ENCODE data around the gene POLR1C.
A peak's percentile ranks its signal among the peaks of the same experiment; 100 is the strongest.
"Not testable (repeated sequence)": the region's sequence is repeated elsewhere in the genome, so short reads cannot be mapped to it uniquely, and the experiment has no call there.

POLR1C gene

GRCh38 chr6:43516697-43517504 lies at the start of gene POLR1C, which contains the start of gene YIPF3:
Gene POLR1C (plus strand): TSS chr6:43517089. CDS start chr6:43517110, 21 bp downstream.
Gene YIPF3 (minus strand): TSS chr6:43516926. CDS start chr6:43516807, 119 bp downstream.
- DNase-seq (ENCODE audit: low spot score), result peak; percentile 100

GRCh38 chr6:43467265-43467664 lies 49.6 kb upstream of the POLR1C start:
- not testable (repeated sequence) for DNase-seq (ENCODE audit: low spot score)

- DNase-seq (ENCODE audit: low spot score), result no peak
Measured at GRCh38 chr6:43467752-43468151, 49.1 kb upstream of the POLR1C start.

GRCh38 chr6:43468240-43468639 lies 48.6 kb upstream of the POLR1C start:
- no peak for DNase-seq (ENCODE audit: low spot score)

GRCh38 chr6:43468748-43469681 lies 47.9 kb upstream of the POLR1C start:
- DNase-seq (ENCODE audit: low spot score), result no peak

GRCh38 chr6:43469947-43470346 lies 46.9 kb upstream of the POLR1C start:
- no peak for DNase-seq (ENCODE audit: low spot score)

- DNase-seq (ENCODE audit: low spot score), result no peak
Measured at GRCh38 chr6:43471399-43471798, 45.5 kb upstream of the POLR1C start.

GRCh38 chr6:43472515-43472914 lies 44.4 kb upstream of the POLR1C start:
- DNase-seq (ENCODE audit: low spot score), result no peak

GRCh38 chr6:43475516-43475915 lies 41.4 kb upstream of the POLR1C start:
- no peak for DNase-seq (ENCODE audit: low spot score)

- no peak for DNase-seq (ENCODE audit: low spot score)
Measured at GRCh38 chr6:43476746-43477145, 40.1 kb upstream of the POLR1C start.

GRCh38 chr6:43477235-43478007 lies 39.5 kb upstream of the POLR1C start, which contains the start of gene TJAP1:
Gene TJAP1 (plus strand): TSS chr6:43477570. CDS start chr6:43499002, 21,432 bp downstream.
- peak; percentile 95 for DNase-seq (ENCODE audit: low spot score)

- DNase-seq (ENCODE audit: low spot score), result no peak
Measured at GRCh38 chr6:43478008-43478372, 38.9 kb upstream of the POLR1C start.

GRCh38 chr6:43481075-43481474 lies 35.8 kb upstream of the POLR1C start:
- DNase-seq (ENCODE audit: low spot score), result no peak

- no peak for DNase-seq (ENCODE audit: low spot score)
Measured at GRCh38 chr6:43481591-43482236, 35.2 kb upstream of the POLR1C start.

- peak; percentile 67 for DNase-seq (ENCODE audit: low spot score)
Measured at GRCh38 chr6:43488667-43489276, 28.1 kb upstream of the POLR1C start.

GRCh38 chr6:43489277-43490072 lies 27.4 kb upstream of the POLR1C start:
- DNase-seq (ENCODE audit: low spot score), result no peak

- no peak for DNase-seq (ENCODE audit: low spot score)
Measured at GRCh38 chr6:43490523-43490939, 26.4 kb upstream of the POLR1C start.

- peak; percentile 91 for DNase-seq (ENCODE audit: low spot score)
Measured at GRCh38 chr6:43491750-43492661, 24.9 kb upstream of the POLR1C start.

- DNase-seq (ENCODE audit: low spot score), result no peak
Measured at GRCh38 chr6:43492673-43493072, 24.2 kb upstream of the POLR1C start.
